ENCODE measurements around the gene NIPBL. TPM values are rescaled to one million over a fixed set of nuclear protein-coding genes. Genes with fewer than 3 reads are reported as not detected.

Gene NIPBL
- polyA plus RNA-seq, 1 of the 3 experiments (the other 2 are of a cell fraction), result 5.2 TPM

DNA sequence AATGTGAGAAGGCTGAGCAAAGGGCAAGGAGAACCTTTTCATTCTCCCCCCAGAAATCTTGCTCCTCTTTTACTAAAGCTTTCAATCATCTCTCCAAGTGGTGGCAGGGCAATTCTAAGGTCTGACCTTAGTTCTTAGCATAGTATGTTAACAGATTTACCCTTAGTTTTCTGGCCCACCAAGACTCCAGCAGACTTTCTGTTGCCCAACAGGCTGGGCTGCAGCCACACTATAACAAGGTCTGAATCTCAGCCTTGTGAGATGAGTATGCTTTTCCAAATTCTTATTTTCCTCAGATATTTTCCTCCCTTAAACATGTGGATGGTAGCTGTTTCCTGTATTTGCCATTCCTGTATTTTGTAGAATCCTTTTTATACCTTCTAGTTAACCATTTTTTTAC lies 69.5 kb downstream of the NIPBL start:
- no peaks in the 10 kb centered on the region for H3K9me2 ChIP-seq
- TF ChIP-seq, protein P1, sequence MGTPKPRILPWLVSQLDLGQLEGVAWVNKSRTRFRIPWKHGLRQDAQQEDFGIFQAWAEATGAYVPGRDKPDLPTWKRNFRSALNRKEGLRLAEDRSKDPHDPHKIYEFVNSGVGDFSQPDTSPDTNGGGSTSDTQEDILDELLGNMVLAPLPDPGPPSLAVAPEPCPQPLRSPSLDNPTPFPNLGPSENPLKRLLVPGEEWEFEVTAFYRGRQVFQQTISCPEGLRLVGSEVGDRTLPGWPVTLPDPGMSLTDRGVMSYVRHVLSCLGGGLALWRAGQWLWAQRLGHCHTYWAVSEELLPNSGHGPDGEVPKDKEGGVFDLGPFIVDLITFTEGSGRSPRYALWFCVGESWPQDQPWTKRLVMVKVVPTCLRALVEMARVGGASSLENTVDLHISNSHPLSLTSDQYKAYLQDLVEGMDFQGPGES (IDR thresholded peaks at IDR 0.05; ENCODE audit: low read depth, low read length), result no peak
- TF ChIP-seq FOXJ3 (CRISPR knock-in tag; IDR thresholded peaks at IDR 0.05), result no peak
- TF ChIP-seq ELF1 (IDR thresholded peaks at IDR 0.05), result no peak
- no peak for TF ChIP-seq JUND (IDR thresholded peaks at IDR 0.05)
- TF ChIP-seq CTCF (IDR thresholded peaks at IDR 0.05), result no peak
- no peak for TF ChIP-seq EZH2phosphoT487 (IDR thresholded peaks at IDR 0.05; ENCODE audit: borderline replicate concordance, low read depth)
- TF ChIP-seq RXRA (IDR thresholded peaks at IDR 0.05; ENCODE audit: borderline replicate concordance, low read depth), result no peak
- TF ChIP-seq GATA2 (CRISPR knock-in tag; IDR thresholded peaks at IDR 0.05), result no peak
- TF ChIP-seq MXI1 (IDR thresholded peaks at IDR 0.05; ENCODE audit: low read depth, low read length), result no peak
- TF ChIP-seq TCF12 (IDR thresholded peaks at IDR 0.05), result no peak
- no peak for TF ChIP-seq RFX5 (IDR thresholded peaks at IDR 0.05; ENCODE audit: low read length)
- no peak for TF ChIP-seq FOSL2 (IDR thresholded peaks at IDR 0.05; ENCODE audit: borderline replicate concordance, low read depth)
- TF ChIP-seq, protein P2, sequence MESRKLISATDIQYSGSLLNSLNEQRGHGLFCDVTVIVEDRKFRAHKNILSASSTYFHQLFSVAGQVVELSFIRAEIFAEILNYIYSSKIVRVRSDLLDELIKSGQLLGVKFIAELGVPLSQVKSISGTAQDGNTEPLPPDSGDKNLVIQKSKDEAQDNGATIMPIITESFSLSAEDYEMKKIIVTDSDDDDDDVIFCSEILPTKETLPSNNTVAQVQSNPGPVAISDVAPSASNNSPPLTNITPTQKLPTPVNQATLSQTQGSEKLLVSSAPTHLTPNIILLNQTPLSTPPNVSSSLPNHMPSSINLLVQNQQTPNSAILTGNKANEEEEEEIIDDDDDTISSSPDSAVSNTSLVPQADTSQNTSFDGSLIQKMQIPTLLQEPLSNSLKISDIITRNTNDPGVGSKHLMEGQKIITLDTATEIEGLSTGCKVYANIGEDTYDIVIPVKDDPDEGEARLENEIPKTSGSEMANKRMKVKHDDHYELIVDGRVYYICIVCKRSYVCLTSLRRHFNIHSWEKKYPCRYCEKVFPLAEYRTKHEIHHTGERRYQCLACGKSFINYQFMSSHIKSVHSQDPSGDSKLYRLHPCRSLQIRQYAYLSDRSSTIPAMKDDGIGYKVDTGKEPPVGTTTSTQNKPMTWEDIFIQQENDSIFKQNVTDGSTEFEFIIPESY (IDR thresholded peaks at IDR 0.05; ENCODE audit: borderline replicate concordance, low read depth), result no peak
- TF ChIP-seq, protein P3, sequence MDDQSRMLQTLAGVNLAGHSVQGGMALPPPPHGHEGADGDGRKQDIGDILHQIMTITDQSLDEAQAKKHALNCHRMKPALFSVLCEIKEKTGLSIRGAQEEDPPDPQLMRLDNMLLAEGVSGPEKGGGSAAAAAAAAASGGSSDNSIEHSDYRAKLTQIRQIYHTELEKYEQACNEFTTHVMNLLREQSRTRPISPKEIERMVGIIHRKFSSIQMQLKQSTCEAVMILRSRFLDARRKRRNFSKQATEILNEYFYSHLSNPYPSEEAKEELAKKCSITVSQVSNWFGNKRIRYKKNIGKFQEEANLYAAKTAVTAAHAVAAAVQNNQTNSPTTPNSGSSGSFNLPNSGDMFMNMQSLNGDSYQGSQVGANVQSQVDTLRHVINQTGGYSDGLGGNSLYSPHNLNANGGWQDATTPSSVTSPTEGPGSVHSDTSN (IDR thresholded peaks at IDR 0.05), result no peak
- no peak for TF ChIP-seq RAD21 (IDR thresholded peaks at IDR 0.05; ENCODE audit: low read length)
- TF ChIP-seq SIN3A (IDR thresholded peaks at IDR 0.05; ENCODE audit: borderline replicate concordance, low read depth, low read length), result no peak
- no peak for TF ChIP-seq RCOR1 (IDR thresholded peaks at IDR 0.05; ENCODE audit: low read length)
- no peak overlapping the region for H3K27ac ChIP-seq (ENCODE audit: low read depth in 2 of 2, low read length in 1 of 2)
- ChIA-PET CTCF (interaction anchor here (1.4 to 1.9 kb wide), 5 partner anchors 8 to 202 kb away, joined by 3 to 16 read pairs (median 5); no protein-coding TSS in a partner anchor), POLR2A (no interaction called here)
- H3K4me2 ChIP-seq, result no peak overlapping the region
- DNase-seq, result no peak
- peaks cover 60% of the 10 kb centered on the region for H4K20me1 ChIP-seq (ENCODE audit: insufficient read depth)
- H3K9me3 ChIP-seq, result no peaks in the 10 kb centered on the region
- H2AFZ ChIP-seq (ENCODE audit: low read depth), result no peak overlapping the region
- H3K4me1 ChIP-seq (ENCODE audit: control insufficient read depth in 1 of 2, insufficient read depth in 2 of 2, low read depth in 1 of 2, low read length in 1 of 2), result peaks cover 5 to 40% of the 10 kb centered on the region in 2 experiments; a peak in 2 of 4 replicates
- H3K4me3 ChIP-seq (ENCODE audit: low read depth in 2 of 2, low read length in 1 of 2), result no peak overlapping the region
- H3K9ac ChIP-seq, result no peak overlapping the region
- H3K27me3 ChIP-seq (ENCODE audit: insufficient read depth), result no peaks in the 10 kb centered on the region
- peaks cover 33% of the 10 kb centered on the region for H3F3A ChIP-seq (replicated peaks; ENCODE audit: insufficient read depth)
- H3K79me2 ChIP-seq (ENCODE audit: insufficient read depth), result peaks cover 92% of the 10 kb centered on the region
- peaks cover 0 to 13% of the 10 kb centered on the region in 2 experiments for H3K36me3 ChIP-seq (replicated peaks in 1 of 2; ENCODE audit: control insufficient read depth in 1 of 2, insufficient read depth in 2 of 2, low read length in 1 of 2)

Data from SK-N-SH (cell line).